NCI-H2029 treated with DMSO at 0.1 percent for 48 hours (cell line): Measurements from ENCODE around the gene FNIP1.
"Not testable (repeated sequence)": the region's sequence is repeated elsewhere in the genome, so short reads cannot be mapped to it uniquely, and the experiment has no call there.

Experiments
- DNase-seq: peaks from one replicate; lab custom pipeline; 2025; lab: John Stamatoyannopoulos, UW

The FNIP1 gene

DNA sequence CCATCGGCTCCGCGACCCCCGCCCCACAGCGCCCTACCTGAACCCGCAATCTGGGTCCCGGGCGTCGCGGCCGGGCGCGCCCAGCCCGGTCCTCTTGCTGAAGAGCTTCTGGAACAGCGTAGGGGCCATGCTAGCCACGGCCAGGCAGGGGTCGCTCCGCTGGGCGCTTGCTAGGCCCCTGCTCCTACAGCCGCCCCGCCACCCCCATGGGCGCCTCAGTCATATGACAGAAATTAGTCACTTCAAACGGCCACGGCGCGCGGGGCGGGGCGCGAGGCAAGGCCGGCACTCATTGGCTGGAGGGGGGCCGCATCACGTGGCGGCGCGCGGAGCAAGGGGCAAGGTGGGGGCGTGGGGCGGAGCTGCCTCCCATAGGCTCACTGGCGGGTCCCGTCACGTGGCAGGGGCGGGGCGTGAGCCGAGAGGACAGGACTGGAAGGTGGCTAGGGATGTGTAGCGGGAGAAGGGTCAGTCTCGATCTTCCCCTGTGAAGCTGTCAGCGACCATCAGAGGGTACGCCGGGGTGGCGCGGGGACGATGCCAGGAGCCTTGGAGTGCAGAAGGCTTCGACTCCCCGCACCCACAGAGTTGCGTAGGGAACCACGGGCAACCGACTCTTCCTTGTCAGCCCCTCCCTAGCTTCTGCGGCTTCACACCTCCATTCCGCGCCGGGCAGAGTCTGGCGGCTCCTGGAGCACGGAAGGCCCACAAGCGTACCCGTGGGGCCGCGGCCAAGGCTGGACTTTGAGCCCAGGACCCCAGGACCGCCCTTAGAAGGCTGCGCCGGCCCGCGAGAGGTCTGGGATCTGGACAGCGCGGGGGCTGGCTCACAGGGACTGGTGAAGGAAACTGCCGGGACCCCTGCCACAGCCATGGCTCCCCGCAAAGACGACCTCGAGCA is at the start of gene FNIP1:
FNIP1 (minus strand) TSS at position 225 of the 901 bp plus-strand sequence; CDS start at position 129, 96 bp downstream.
- peak; percentile 59 for DNase-seq

DNA sequence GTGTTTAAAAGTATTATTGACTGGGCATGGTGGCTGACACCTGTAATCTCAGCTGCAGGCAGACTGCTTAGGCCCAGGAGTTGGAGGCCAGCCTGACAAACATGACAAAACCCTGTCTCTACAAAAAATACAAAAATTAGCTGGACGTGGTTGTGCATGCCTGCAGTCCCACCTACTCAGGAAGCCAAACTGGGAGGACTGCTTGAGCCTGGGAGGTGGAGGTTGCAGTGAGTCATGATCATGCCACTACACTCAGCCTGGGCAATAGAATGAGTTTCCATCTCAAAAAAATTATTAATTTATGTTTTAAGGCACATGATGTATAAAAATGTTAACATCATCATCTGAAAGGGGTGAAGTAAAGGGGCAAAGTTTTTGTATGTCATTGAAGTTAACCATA is 49.7 kb upstream of the FNIP1 start:
- no peak for DNase-seq

DNA sequence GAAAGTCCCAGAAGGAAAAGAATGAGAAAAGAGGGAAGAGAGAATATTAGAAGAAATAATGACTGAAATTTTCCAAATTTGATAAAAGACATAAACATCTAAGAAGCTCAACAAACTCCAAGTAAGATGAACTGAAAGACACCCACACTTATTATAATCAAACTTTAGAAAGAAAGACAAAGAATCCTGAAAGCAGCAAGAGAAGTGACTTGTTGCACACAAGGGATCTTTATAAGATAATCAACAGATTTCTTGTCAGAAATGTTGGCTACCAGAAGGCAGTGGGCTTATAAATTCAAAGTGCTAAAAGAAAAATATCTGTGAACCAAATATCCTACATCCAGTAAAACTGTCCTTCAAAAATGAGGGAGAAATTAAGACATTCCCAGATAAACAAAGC is 49.0 kb upstream of the FNIP1 start:
- no peak for DNase-seq

DNA sequence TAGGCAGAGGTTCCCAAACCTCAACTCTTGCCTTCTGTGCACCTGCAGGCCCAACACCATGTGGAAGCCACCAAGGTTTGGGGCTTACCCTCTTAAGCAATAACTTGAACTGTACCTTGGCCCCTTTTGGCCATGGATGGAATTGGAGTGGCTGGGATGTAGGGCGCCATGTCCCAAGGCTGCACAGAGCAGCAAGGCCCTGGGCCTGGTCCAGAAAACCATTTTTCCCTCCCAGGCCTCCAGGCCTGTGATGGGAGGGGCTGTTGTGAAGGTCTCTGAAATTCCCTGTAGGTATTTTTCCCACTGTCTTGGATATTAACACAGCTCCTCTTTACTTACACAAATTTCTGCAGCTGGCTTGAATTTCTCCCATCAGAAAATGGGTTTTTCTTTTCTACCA is 46.2 kb upstream of the FNIP1 start:
- not testable (repeated sequence) for DNase-seq

DNA sequence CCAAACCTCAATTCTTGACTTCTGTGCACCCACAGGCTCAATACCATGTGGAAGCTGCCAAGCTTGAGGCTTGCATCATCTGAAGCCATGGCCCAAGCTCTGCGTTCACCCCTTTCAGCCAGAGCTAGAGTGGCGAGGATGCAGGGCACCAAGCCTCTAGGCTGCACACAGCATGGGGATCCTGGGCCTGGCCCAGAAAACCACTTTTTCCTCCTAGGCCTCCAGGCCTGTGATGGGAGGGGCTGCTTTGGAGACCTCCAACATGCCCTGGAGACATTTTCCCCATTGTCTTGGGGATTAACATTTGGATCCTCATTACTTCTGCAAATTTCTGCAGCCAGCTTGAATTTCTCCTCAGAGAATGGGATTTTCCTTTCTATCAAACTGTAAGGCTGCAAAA is 35.9 kb upstream of the FNIP1 start:
- not testable (repeated sequence) for DNase-seq

DNA sequence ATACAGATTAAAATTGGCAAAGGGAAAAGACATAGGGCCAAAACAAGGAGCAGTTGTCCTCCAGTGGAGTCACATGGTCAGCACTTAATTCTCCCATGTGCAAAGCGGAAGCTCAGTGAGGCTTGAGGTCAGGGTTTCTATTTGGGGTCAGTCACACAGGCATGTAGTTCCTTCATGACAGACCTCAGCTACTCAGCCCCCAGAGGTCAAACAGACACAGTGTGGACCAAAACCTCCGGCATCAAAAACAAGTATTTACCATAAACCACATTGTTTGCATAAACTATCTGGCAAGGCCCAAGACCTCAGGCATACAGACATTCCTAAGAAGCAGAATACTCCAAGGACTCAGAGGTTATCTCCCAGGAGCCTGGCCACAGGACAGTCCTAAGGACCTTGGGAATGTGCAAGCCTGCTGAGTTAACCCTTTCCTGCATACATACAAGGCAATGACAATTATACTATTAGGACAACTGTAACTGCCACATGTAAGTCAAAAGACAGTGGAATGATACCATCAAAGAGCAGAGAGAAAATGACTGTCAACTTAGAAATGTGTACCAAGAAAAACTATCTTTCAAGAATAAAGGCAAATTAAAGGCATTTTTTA is 28.7 kb upstream of the FNIP1 start:
- DNase-seq, result no peak

DNA sequence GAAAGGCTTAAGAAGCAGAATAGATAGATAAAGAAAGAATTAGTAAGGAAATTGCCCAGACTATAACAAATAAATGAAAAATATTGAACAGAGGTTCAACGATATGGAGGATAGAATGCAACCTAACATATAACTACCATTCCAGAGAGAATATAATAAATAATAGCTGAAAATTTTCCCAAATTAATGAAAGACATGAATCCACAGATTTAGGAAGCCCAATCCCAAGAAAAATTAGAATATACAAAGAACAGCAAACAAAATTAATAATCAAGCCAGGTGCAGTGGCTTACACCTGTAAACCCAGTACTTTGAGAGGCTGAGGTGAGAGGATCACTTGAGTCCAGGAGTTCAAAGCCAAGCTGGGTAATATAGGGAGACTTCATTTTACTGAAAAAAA is 27.8 kb upstream of the FNIP1 start:
- DNase-seq, result no peak

DNA sequence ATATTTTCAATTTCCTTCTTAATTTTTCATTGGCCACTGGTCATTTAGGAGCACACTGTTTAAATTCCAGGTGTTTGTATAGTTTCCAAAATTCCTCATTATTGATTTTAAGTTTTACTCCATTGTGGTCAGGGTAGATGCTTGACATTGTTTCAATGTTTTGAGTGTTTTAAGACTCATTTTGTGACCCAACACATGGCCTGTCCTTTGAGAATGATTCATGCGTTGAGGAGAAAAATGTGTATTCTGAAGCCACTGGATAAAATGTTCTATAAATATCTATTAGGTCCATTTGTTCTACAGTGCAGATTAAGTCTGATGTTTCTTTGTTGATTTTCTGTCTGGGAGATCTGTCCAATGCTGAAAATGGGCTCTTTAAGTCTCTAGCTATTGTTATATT is 24.4 kb upstream of the FNIP1 start:
- DNase-seq, result no peak

DNA sequence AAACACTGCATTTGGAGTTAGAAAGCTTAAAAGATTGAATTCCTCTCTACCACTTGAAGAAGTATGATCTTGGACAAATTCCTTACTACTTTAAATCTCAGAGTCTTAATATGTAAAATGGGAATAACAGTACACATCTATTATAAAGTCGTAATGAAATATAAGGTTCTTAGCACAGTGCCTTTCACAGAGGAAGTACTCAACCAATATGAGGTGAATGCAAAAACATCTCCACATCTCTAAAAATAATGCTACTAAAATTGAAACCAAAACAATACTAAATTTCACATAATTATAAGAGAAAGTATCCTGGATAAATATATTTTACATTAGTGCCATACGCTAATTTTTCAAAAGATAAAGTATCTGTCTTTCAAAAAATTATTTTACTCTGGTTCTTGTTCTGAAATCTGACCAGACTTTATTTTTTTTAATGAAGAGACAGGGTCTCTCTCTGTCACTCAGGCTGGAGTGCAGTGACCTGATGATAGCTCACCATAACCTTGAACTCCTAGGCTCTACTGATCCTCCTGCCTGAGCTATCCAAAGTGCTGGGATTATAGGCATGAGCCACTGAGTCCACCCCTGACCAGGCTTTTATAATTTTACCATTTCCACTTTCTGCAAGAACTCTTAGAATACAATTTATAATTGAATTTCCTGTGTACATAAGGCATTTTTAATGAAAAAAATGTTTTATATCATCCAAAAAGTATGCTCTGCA is 21.3 kb upstream of the FNIP1 start:
- no peak for DNase-seq

DNA sequence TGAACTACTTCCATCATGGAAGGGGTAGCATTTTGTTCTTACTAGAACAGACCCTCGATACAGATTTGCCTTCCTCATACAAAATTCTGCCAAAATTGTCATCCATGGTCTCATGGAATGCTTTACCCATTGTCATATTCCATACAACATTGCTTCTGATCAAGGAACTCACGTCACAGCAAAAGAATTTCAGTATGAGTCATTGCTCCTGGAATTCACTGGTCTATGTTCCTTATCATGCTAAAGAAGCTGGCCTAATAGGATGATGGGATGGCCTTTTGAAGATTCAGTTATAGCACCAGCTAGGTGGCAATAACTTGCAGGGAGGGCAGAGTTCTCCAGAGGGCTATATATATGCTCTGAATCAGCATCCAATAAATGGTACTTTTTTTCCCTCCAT is 18.2 kb upstream of the FNIP1 start:
- DNase-seq, result no peak

DNA sequence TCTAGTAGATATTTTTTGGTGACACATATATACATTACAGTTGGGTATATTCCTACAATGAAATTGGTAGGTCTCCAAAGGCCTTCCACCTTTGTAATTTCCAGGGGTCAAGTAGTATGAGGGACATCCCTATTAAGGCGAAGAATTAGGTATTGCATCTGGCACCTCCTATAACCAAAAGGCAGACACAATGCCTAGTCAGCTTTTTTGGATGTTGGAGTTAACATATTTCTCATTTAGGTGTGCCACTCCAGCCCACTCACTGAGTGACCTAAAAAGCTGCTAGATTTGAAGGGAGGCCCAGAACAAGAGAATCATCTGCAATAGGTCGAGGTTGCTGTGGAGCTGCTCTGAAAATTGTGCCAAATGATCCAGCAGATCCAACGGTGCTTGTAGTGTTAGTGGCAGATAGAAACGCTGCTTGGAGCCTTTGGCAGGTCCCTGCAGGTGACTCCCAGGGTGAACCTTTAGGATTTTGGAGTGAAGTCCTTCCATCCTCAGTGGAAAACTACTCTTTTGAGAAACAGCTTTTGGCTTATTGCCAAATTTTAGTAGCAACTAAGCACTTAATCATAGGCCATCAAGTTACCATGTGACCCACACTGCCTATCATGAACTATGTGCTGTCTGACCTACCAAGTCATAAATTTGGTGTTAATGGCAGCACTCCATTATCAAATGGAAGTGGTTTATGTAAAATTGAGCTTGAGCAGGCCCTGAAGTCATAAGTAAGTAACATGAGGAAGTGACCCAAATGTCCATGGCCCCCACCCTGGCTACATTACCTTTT is 15.7 kb upstream of the FNIP1 start:
- DNase-seq, result no peak

DNA sequence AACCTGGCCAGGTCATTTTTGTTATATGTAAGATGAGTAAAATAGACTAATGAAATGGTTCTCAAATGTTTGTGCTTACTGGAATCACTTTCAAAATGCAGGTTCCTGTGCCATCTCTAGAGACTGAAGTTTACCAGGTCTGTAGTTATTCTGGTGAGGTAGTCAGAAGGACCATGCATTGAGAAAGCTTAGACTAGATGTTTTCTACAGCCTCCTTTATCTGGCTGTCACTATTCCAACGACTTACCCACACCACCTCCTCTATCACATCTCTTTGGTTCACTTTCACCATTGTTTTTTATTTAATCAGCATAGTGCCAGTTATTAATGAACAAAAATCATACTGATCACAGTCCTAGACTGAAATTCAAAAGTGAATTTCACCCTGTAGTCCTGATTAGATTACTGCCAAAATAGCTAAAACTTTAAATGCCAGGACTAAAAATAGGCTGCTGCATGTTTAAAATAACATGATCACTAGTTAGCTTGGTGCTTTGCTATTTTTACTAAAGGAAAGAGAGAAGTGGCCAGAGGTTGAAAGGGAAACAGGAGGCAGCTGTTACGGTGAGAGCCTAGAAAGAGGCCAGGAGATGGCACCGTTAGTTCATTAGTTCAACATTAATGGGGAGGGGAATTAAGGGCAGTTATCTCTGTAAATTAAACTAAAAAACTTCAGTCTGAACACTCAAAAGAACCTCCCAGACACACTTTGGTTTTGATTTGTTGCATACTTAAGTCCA is 13.9 kb upstream of the FNIP1 start:
- DNase-seq, result no peak

DNA sequence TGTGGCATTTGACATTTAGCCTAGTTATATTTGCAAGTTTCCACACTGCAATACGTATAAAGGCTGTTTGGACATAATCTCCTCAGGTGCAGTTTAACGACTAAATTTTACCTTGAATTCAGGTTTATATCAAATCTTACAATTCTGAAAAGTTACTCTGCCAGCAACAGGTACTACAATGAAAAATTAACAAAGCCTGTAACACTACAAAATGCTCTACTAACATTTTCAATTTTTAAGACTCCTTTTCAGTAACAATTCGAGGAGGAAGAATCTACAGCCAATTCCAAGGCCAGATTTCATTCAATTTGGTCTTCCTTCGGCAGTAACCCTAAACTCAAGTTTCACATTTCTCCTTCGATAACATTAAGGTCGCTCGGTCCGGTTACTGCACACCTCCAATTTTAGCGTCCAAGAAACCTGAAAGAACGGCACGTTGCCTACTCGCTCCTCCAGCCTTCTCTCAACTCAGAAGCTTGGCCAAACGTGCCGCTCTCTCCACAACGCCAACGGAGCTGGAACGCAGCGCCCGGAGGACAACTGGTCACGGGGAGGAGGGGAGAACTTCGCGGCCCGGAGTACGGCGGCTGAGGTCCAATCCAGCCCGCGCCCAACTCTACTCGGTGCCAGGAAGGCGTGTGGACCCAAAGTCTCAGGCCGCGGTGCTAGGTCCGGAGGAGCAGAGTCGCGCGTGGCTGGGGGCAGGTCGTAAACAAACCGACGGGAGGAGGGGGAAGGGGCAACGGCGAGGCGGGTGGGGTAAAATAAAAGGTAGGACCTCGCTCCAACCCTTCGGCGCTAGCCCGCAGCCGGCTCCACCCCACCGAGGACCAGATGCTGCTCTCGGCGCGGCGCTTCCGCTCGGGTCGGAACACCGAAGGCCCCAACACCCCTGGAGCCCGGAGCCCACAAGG is 681 bp downstream of the FNIP1 start:
- no peak for DNase-seq

DNA sequence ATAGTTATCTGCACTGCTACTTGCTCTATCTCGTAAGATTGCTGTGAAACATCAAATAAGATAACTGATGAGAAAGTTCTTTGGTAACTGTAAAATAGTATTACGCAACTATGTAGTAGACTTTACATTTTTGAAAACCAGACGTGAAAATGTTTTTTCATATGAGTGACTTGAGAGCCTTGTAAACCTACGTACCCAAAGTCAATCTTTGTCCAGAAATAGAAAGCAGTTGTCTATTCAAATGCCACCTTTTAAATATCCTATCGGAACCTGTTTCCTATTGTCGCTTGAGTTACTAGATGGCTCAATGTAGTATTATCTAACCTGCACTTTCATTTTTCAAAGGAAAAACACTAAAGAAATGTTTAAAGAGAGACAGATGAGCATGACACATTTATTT is 1.6 kb downstream of the FNIP1 start:
- no peak for DNase-seq

DNA sequence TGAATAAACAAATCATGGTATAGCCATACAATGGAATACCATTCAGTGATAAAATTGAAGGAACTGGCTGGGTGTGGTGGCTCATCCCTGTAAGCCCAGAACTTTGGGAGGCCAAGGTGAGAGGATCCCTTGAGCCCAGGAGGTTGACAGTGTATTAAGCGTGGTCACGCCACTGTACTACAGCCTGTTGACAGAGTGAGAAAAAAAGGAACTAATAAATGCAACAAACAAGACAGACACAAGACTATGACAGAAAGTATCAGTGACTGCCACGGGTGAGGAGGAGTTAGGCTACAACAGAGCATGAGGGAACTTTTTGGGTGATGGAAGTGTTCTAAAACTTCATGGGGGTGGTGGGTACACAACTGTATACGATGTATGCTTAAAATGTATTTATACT is 2.2 kb downstream of the FNIP1 start:
- no peak for DNase-seq

DNA sequence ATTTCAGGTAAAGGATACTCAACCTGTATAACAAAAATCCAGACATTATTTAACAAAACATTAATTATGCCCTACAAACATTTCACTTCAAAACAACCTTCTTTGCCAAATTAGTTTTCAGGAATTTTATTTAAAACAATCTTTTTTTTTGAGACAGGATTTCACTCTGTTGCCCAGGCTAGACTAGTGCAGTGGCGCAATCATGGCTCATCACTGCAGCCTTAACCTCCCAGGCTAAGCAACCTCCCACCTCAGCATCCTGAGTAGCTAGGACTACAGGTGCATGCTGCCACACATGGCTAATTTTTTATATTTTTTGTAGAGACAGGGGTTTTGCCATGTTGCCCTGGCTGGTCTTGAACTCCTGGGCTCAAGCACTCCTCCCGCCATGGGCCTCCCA is 3.9 kb downstream of the FNIP1 start:
- DNase-seq, result no peak

DNA sequence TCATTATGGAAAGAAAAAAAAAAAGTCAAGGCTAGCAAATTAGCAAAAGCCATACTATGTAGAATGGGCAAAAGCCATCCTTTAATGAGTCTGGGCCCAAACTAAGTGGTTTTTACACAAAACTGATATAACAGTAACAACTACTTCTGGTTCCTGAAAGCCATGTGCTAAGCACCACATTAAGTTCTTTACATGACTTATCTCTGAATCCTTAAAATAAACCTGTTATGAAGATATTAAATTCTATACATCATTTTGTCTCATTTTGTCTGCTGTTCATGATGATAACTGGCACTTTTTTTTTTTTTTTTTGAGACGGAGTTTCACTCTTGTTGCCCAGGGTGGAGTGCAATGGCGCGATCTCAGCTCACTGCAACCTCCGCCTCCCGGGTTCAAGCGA is 5.0 kb downstream of the FNIP1 start:
- DNase-seq, result no peak

DNA sequence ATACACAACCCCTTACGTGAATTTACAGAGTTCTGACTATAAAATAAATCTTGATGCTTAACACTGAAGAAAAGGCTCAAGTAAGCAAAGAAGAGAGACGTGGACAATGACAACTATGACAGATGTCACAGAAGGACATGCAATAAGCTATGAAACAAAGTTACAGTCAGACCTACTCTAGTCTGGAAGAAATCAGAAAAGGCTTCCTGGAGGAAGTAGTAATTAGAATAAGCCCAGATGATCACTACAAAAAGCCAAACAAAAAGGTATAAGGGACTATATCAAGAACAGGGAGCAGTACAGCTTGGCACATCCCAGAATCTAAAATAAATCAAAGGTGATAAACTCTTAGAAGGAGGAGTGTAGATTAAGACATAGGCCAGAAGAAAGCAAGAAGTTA is 6.3 kb downstream of the FNIP1 start:
- no peak for DNase-seq

DNA sequence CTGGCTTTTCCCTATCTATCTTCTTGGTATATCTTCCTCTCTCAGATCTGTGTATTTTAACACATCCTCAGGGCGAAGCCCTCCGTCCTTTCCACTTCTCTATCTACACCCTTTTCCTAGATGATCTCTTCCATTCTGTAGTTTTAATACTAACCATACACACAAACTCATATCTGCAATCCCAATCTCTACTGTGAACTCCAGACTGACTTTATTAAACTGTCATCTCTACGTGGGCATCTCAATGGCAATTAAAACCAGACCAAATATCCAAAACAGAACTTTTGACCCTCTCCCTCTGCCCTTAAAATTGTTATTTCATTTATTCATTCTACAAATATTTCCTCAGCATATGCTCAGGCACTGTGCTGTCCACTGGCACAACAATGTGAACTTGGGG is 7.1 kb downstream of the FNIP1 start:
- DNase-seq, result no peak

DNA sequence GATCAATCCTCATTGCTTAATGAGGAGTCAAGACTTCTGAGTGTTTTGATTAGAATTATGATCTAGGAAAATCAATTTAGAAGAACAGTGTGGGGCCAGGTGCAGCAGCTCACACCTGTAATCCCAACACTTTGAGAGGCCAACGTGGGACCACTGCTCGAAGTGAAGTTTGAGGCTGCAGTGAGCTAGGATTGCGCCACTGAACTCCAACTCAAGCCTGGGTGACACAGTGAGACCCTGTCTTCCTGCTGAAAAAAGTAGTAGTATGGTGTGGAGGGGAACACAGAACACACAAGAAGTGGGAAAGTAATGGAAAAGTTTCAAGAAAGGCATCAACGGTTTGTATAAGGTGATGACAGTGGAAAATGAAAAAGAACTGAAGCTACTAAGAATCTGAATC is 9.1 kb downstream of the FNIP1 start:
- no peak for DNase-seq
